A673 (cell line): ENCODE data around the gene UBA1.

Source experiments
- CTCF ChIP-seq: fragments of 300-800, 200-600 bp; sonication (generic); conservative IDR thresholded peaks from 2 replicates; pipeline ENCODE4 v1.5.1; 2017; ENCODE audit warnings: low read depth, mild to moderate bottlenecking, antibody characterized with exemption, low read length, moderate library complexity, mixed read lengths
- EZH2 ChIP-seq: fragments of 200-600 bp; sonication (generic); IDR thresholded peaks from 2 replicates; pipeline ENCODE4 v1.6.1; 2017; ENCODE audit warnings: borderline replicate concordance, low read depth, mild to moderate bottlenecking, mixed read lengths, antibody characterized with exemption, low read length; ENCODE audit not compliant: poor library complexity, severe bottlenecking

DNA sequence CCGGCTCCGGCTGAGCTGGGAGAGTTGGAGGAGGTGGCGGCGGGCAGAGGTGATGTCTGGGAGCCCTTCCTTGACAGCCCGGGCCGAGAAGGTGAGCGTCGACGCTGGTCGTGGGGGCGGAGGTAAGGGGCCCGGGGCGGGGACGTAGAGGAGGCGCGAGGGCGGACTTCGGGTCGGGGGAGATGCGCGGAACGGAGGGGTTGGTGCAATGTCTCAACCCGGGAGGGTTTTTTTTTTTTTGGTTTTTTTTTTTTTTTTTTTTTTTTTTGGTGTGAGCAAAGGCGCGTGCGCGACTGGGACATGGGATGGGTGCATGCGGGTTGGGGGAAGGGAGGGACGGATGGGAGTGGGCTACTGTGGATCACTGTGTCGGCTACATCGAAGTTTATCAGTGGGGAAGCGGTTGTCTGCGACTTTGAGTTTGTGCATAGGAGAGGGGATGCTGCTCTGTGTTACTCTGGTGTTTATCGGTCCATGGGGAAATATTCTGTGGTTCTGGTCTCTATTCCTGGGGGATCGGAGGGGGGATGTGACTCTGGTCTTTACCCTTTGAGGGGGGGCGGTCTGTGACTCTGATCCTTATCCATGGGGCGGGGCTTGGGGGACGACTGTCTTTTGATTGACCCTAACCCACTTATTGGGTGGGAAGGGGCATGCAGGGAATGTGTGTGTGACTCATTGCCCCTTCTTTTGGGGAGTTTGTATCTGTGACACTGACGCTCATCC, 48.1 kb upstream of the UBA1 start:
- no peak for TF ChIP-seq EZH2
- TF ChIP-seq CTCF = no peak
